WTC11 (cell line): ENCODE data around the gene LCNL1. TPM values are rescaled to one million over a fixed set of nuclear protein-coding genes. Genes with fewer than 3 reads are reported as not detected.
A peak's percentile ranks its signal among the peaks of the same experiment; 100 is the strongest.

ENCODE experiments used
- ATAC-seq: fragments of 200-7000 bp; cut with Tn5 transposase; 2 replicates; pipeline ENCODE4 v1.10.0; 2021; ENCODE audit warnings: mild to moderate bottlenecking, moderate library complexity
- CTCF ChIA-PET: fragments of 300-600 bp; sonication (Branson Sonifier 250); formaldehyde crosslinking; loops from one replicate; lab custom pipeline; 2021; ENCODE audit warnings: antibody characterized with exemption; lab: Charles Lee
- POLR2A ChIA-PET: fragments of 350-600 bp; sonication (Branson Sonifier 250); formaldehyde crosslinking; loops from one replicate; lab custom pipeline; 2021; ENCODE audit warnings: antibody characterized with exemption; lab: Charles Lee
- DNase-seq: peaks from one replicate; pipeline ENCODE4 v3.0.0; 2021; ENCODE audit warnings: low spot score
- H3K27ac Mint-ChIP-seq: 2 replicates; pipeline ENCODE4 v1.8.0; 2021; ENCODE audit warnings: mixed read lengths
- H3K27me3 Mint-ChIP-seq: 2 replicates; pipeline ENCODE4 v1.8.0; 2021; ENCODE audit warnings: low read depth, mild to moderate bottlenecking, moderate library complexity, mixed read lengths
- H3K36me3 Mint-ChIP-seq: 2 replicates; pipeline ENCODE4 v1.8.0; 2021; ENCODE audit warnings: mixed read lengths
- H3K4me1 Mint-ChIP-seq: 2 replicates; pipeline ENCODE4 v1.8.0; 2022; ENCODE audit warnings: mixed read lengths
- H3K4me3 Mint-ChIP-seq: 2 replicates; pipeline ENCODE4 v1.8.0; 2021; ENCODE audit warnings: mild to moderate bottlenecking, moderate library complexity, mixed read lengths
- H3K9me3 Mint-ChIP-seq: 2 replicates; pipeline ENCODE4 v1.8.0; 2021; ENCODE audit warnings: mixed read lengths
- CBFB ChIP-seq: sonication (generic); formaldehyde crosslinking; IDR thresholded peaks from 2 replicates; pipeline ENCODE4 v1.8.1; 2022; ENCODE audit warnings: mild to moderate bottlenecking, low read depth, missing genetic modification reagents
- ELF4 ChIP-seq: sonication (generic); formaldehyde crosslinking; IDR thresholded peaks from 2 replicates; pipeline ENCODE4 v1.8.1; 2022; ENCODE audit warnings: low read depth, mild to moderate bottlenecking, moderate library complexity, missing genetic modification reagents
- ESRRA ChIP-seq: sonication (generic); formaldehyde crosslinking; IDR thresholded peaks from 2 replicates; pipeline ENCODE4 v1.8.1; 2022; ENCODE audit warnings: mild to moderate bottlenecking, missing genetic modification reagents, borderline replicate concordance
- FOXK1 ChIP-seq: sonication (generic); formaldehyde crosslinking; IDR thresholded peaks from 2 replicates; pipeline ENCODE4 v1.8.0; 2022; ENCODE audit warnings: mild to moderate bottlenecking, moderate library complexity, missing genetic modification reagents
- IRF1 ChIP-seq: sonication (generic); formaldehyde crosslinking; IDR thresholded peaks from 2 replicates; pipeline ENCODE4 v1.8.0; 2023; ENCODE audit warnings: missing genetic modification reagents
- MYBL2 ChIP-seq: sonication (generic); formaldehyde crosslinking; IDR thresholded peaks from 2 replicates; pipeline ENCODE4 v1.8.1; 2023; ENCODE audit warnings: mild to moderate bottlenecking, moderate library complexity, missing genetic modification reagents
- PREB ChIP-seq: sonication (generic); formaldehyde crosslinking; IDR thresholded peaks from 2 replicates; pipeline ENCODE4 v1.8.1; 2022; ENCODE audit warnings: mild to moderate bottlenecking, missing genetic modification reagents, moderate library complexity, borderline replicate concordance
- PRRX2 ChIP-seq: fragments of 250-450 bp; sonication (Bioruptor Pico); IDR thresholded peaks from 2 replicates; pipeline ENCODE4 v1.8.0; 2021; ENCODE audit warnings: mild to moderate bottlenecking
- TCF7 ChIP-seq: sonication (generic); formaldehyde crosslinking; IDR thresholded peaks from 2 replicates; pipeline ENCODE4 v1.8.0; 2022; ENCODE audit warnings: mild to moderate bottlenecking, low read depth, missing genetic modification reagents, moderate library complexity
- TEAD1 ChIP-seq: sonication (generic); formaldehyde crosslinking; IDR thresholded peaks from 2 replicates; pipeline ENCODE4 v1.8.0; 2022; ENCODE audit warnings: mild to moderate bottlenecking, missing genetic modification reagents
- ZNF138 ChIP-seq: sonication (generic); formaldehyde crosslinking; conservative IDR thresholded peaks from 2 replicates; pipeline ENCODE4 v1.8.1; 2022; ENCODE audit warnings: mild to moderate bottlenecking, moderate library complexity, missing genetic modification reagents
- ZNF263 ChIP-seq: sonication (generic); formaldehyde crosslinking; IDR thresholded peaks from 2 replicates; pipeline ENCODE4 v1.8.1; 2022; ENCODE audit warnings: low read depth, mild to moderate bottlenecking, moderate library complexity, missing genetic modification reagents
- ZNF425 ChIP-seq: fragments of 250-450 bp; sonication (Bioruptor Pico); conservative IDR thresholded peaks from 2 replicates; pipeline ENCODE4 v1.9.0; 2021; ENCODE audit warnings: mild to moderate bottlenecking
- ZNF671 ChIP-seq: fragments of 250-450 bp; sonication (Bioruptor Pico); IDR thresholded peaks from 2 replicates; pipeline ENCODE4 v1.8.0; 2021; ENCODE audit warnings: mild to moderate bottlenecking
- total RNA-seq: library from RNA; stranded (reverse); gene quantifications from 3 replicates; pipeline ENCODE4 v1.2.3, GENCODE V29; 2021
- TF ChIP-seq, protein P1 (sequence below): sonication (generic); formaldehyde crosslinking; IDR thresholded peaks from 2 replicates; pipeline ENCODE4 v1.8.0; 2022; ENCODE audit warnings: mild to moderate bottlenecking, missing genetic modification reagents

LCNL1 gene
- total RNA-seq, 1 experiment from 2014 or later = 0.50 TPM

DNA sequence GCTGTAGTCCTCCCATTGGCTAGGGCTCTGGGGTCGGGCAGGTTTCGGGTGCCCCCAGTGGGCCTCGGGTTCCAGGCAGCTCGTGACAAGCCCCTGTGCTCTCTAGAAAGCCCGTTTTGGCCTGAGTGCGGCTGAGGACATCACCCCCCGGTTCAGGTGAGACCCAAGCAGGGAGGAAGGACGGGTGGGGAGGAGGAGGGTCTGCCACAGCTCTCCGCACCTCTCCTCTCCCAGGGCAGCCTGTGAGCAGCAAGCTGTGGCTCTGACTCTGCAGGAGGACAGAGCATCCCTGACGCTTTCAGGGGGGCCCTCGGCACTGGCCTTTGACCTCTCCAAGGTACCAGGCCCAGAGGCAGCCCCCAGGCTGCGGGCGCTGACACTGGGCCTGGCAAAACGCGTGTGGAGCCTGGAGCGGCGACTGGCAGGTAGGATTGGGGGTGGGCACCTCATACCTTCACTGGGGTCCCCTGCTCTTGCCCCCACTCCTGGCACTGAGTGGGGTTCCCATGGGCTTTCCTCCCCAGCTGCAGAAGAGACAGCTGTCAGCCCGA, 10.1 kb downstream of the LCNL1 start:
- ATAC-seq = no peak
- ChIA-PET CTCF (interaction anchor here (1.1 to 4.8 kb wide), 18 partner anchors 7 to 244 kb away, joined by 3 to 34 read pairs (median 8); partner anchors contain the start of genes AJM1, LCNL1, NPDC1 and SAPCD2), POLR2A (interaction anchor here (0.6 to 1.6 kb wide), 3 partner anchors 8 to 27 kb away, joined by 4 to 6 read pairs (median 4); no protein-coding TSS in a partner anchor)
- Mint-ChIP-seq H3K4me1 (peaks cover 4% of the 10 kb centered on the region; the same call in 1 of the 2 replicates), H3K27ac (no peak overlapping the region), H3K4me3 (peak overlapping the region; percentile 72), H3K9me3 (peaks cover 9% of the 10 kb centered on the region), H3K27me3 (peaks cover 28% of the 10 kb centered on the region), H3K36me3 (no peaks in the 10 kb centered on the region)
- no peak for DNase-seq
- peak; percentile 45; the same call in 1 of the 2 replicates for TF ChIP-seq ZNF263
- no peak for TF ChIP-seq ZNF138 (CRISPR knock-in tag)
- TF ChIP-seq, protein P1, sequence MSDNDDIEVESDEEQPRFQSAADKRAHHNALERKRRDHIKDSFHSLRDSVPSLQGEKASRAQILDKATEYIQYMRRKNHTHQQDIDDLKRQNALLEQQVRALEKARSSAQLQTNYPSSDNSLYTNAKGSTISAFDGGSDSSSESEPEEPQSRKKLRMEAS (CRISPR knock-in tag) = peak; percentile 3; the same call in 1 of the 2 replicates

GRCh38 chr9:136994180-136994887, 11.5 kb downstream of the LCNL1 start:
- ChIA-PET CTCF (interaction anchor here (0.7 to 4.8 kb wide), 10 partner anchors 16 to 186 kb away, joined by 3 to 53 read pairs (median 8); partner anchors contain the start of genes ABCA2 and NPDC1), POLR2A (no interaction called here)
- H3K36me3 Mint-ChIP-seq = no peaks in the 10 kb centered on the region
- H3K4me1 Mint-ChIP-seq = peaks cover 4% of the 10 kb centered on the region; the same call in 1 of the 2 replicates
- H3K4me3 Mint-ChIP-seq = peak overlapping the region; percentile 72; the same call in 1 of the 2 replicates
- H3K27me3 Mint-ChIP-seq = peaks cover 21% of the 10 kb centered on the region
- no peak for DNase-seq
- TF ChIP-seq PRRX2 (CRISPR knock-in tag) (no peak), ZNF671 (CRISPR knock-in tag) (no peak), MYBL2 (no peak), ELF4 (CRISPR knock-in tag) (no peak), IRF1 (CRISPR knock-in tag) (no peak), TCF7 (CRISPR knock-in tag) (no peak), TEAD1 (no peak), ESRRA (CRISPR knock-in tag) (no peak)
- no peak overlapping the region for H3K27ac Mint-ChIP-seq
- ATAC-seq = no peak
- H3K9me3 Mint-ChIP-seq = peaks cover 9% of the 10 kb centered on the region

DNA sequence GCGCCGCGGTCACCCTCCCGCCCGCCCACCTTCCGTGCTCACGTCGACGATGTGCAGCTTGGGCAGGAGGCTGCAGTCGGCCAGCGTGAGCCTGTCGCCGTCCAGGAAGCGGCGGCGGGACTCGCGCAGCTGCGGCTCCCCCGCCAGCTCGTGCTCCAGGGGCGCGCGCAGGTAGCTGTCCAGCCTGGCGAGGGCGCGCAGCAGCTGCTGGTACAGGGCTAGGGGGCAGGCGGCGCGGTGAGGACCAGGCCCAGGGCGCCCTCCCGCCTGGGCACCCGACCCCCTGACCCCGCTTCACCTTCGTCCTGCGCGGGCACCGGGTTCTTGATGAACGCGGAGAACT, 12.1 kb downstream of the LCNL1 start:
- H3K27ac Mint-ChIP-seq = no peak overlapping the region
- CTCF ChIA-PET = interaction anchor here (0.5 to 4.8 kb wide), 10 partner anchors 16 to 186 kb away, joined by 3 to 53 read pairs (median 5); partner anchors contain the start of genes ABCA2, AJM1 and NPDC1
- no peak overlapping the region for H3K4me3 Mint-ChIP-seq
- no peak for TF ChIP-seq FOXK1
- no peak for TF ChIP-seq PREB
- no peak for TF ChIP-seq ZNF425 (CRISPR knock-in tag)
- no peak for TF ChIP-seq CBFB (CRISPR knock-in tag)
- TF ChIP-seq, all 79 proteins: peak for 0
- H3K27me3 Mint-ChIP-seq = peaks cover 17% of the 10 kb centered on the region
- DNase-seq = no peak
- no peaks in the 10 kb centered on the region for H3K36me3 Mint-ChIP-seq
- peaks cover 4% of the 10 kb centered on the region; the same call in 1 of the 2 replicates for H3K4me1 Mint-ChIP-seq
- no peak for ATAC-seq
- POLR2A ChIA-PET = no interaction called here
- peaks cover 9% of the 10 kb centered on the region for H3K9me3 Mint-ChIP-seq
